Measurements from ENCODE around the gene MLXIP. TPM values are rescaled to one million over a fixed set of nuclear protein-coding genes. Genes with fewer than 3 reads are reported as not detected.

MLXIP gene
- total RNA-seq, 3 donors from 2014 or later, result 194 to 230 (median 201) TPM

GRCh38 chr12:122194804-122195203 is 116.2 kb downstream of the MLXIP start:
- H3K36me3 ChIP-seq (ENCODE audit: low read depth), result no peaks in the 10 kb centered on the region
- no peak for TF ChIP-seq CTCF (IDR thresholded peaks at IDR 0.05)
- intact Hi-C loops (cut with DNase I, micrococcal nuclease), result no loop called here
- no peak overlapping the region for H3K4me3 ChIP-seq
- H3K4me1 ChIP-seq (ENCODE audit: low read depth), result peaks cover 9% of the 10 kb centered on the region
- no peak for DNase-seq
- peak; percentile 69 for ATAC-seq
- no peaks in the 10 kb centered on the region for H3K9me3 ChIP-seq

- Histone ChIP-seq H3K4me1 (ENCODE audit: low read depth) (peaks cover 9% of the 10 kb centered on the region), H3K36me3 (ENCODE audit: low read depth) (no peaks in the 10 kb centered on the region), H3K4me3 (no peak overlapping the region), H3K9me3 (no peaks in the 10 kb centered on the region)
- TF ChIP-seq CTCF (IDR thresholded peaks at IDR 0.05), result no peak
- ATAC-seq (no peak), DNase-seq (no peak)
- intact Hi-C loops (cut with DNase I, micrococcal nuclease), result no loop called here
These were observed 116.8 kb downstream of the MLXIP start for GRCh38 chr12:122195405-122195804.

Other genes with a start within 250 kb of the MLXIP start
- gene HPD, start 219.9 kb upstream of the MLXIP start, total RNA-seq, result 1 to 10 TPM in 1 of 3 donors, under 1 TPM in 1, not detected in 1; 0.63 to 1.0 TPM
- 10 to 100 TPM; 45.0 to 45.6 (median 45.2) TPM for gene PSMD9, start 190.0 kb upstream of the MLXIP start, total RNA-seq
- under 1 TPM; 0.14 to 0.92 (median 0.55) TPM for gene CFAP251, start 160.2 kb upstream of the MLXIP start, total RNA-seq
- gene BCL7A, start 56.9 kb upstream of the MLXIP start, total RNA-seq, result 10 to 100 TPM in 1 of 3 donors, 1 to 10 TPM in 2; 5.2 to 11.6 (median 5.7) TPM
- not detected for gene IL31, start 95.5 kb downstream of the MLXIP start, total RNA-seq
- under 1 TPM in 2 of 3 donors, not detected in 1; 0.19 to 0.51 TPM for gene LRRC43, start 104.4 kb downstream of the MLXIP start, total RNA-seq
- under 1 TPM; 0.26 to 0.82 (median 0.66) TPM for gene B3GNT4, start 125.0 kb downstream of the MLXIP start, total RNA-seq
- 10 to 100 TPM; 35.6 to 42.9 (median 41.6) TPM for gene DIABLO, start 147.3 kb downstream of the MLXIP start, total RNA-seq
- 10 to 100 TPM; 19.5 to 22.8 (median 22.4) TPM for gene VPS33A, start 187.7 kb downstream of the MLXIP start, total RNA-seq

All from mucosa of descending colon (tissue), 3 donors.